H54 (cell line): ENCODE data around the gene UBAC1.

Experiments used
- DNase-seq: peaks from one replicate; pipeline ENCODE4 v3.0.0; 2011; ENCODE audit warnings: low spot score, mixed read lengths; ENCODE audit not compliant: insufficient read length
- FAIRE-seq: peaks from 3 replicates; lab custom pipeline; 2011; peaks lifted over from hg19 to GRCh38; lab: Jason Lieb, UNC
- POLR2A ChIP-seq: IDR thresholded peaks from 2 replicates; pipeline ENCODE4 v1.6.1; 2011; ENCODE audit warnings: low read depth, mild to moderate bottlenecking, low read length

The UBAC1 gene

GRCh38 chr9:135909371-135909770 is 51.8 kb downstream of the UBAC1 start:
- DNase-seq, result no peak
- TF ChIP-seq POLR2A, result no peak
- no peak for FAIRE-seq

DNA sequence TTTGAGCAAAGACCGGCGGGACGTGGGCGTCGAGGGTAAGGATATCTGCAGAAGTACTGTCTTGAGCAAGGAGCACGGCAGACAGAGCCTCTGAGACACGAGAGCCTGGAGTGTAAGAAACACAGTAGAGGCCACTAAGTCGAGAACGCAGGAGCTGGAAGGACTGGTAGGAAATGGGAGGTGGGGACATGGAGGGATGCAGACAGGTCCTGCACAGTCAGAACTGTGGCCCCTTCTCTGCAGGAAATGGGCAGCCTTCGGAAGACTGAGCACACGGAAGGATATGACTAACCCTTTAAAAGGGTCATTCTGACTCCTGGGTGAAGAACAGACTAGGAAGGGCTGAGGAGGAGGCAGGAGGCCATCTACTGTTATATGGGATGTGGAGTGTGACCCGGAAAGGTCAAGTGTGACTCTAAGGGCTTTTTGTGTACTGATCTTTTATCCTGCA is 52.4 kb downstream of the UBAC1 start:
- DNase-seq, result no peak
- no peak for FAIRE-seq
- TF ChIP-seq POLR2A, result no peak

- DNase-seq (no peak), FAIRE-seq (no peak)
- TF ChIP-seq POLR2A, result no peak
These were observed 53.0 kb downstream of the UBAC1 start for GRCh38 chr9:135908093-135908753.

GRCh38 chr9:135907431-135908092 is 53.6 kb downstream of the UBAC1 start, which contains the start of gene CAMSAP1:
CAMSAP1 (minus strand) TSS chr9:135907546; CDS start chr9:135907159, 387 bp downstream.
- FAIRE-seq, result no peak
- TF ChIP-seq POLR2A, result peak; percentile 77

GRCh38 chr9:135907006-135907430 is 54.2 kb downstream of the UBAC1 start:
- TF ChIP-seq POLR2A, result peak; percentile 41; the same call in 1 of the 2 replicates
- DNase-seq, result no peak
- no peak for FAIRE-seq

More at GRCh38 chr9:135907431-135908092, 53.6 kb downstream of the UBAC1 start, which contains the start of gene CAMSAP1:
- peak; percentile 97 for DNase-seq

DNA sequence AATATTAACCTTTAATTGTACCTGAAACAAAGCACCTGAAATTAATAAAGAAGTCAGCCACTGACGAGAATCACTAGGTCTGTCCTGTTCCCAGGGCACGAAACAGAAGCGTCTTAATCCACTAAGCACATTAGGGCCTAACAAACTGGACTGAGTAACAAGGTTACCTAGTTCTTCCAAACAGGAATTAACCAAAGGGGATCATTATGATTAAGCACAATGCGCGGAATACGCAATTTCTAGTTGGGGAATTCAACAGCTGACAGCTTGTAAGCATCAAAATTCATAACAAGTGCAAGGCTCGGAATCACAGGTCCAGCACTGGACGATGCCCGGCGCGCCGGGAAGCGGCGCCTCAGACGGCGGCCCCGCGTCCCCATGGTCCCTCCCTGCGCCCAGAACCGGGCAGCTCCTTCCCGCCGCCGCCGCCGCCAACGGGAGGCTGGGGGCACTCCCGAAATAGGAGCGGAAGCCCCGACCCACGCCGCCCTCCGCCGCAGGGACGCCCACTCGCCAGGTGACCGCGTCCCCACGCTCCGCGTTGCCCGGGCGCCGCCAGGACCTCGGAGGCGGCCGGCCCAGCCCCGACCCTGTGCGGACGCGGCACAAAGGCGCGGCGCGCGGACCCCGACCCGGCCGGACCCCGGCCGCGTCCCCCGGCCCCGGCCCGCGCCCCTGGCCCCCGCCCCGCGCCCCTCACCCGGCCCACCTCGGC is 54.7 kb downstream of the UBAC1 start:
- DNase-seq (no peak), FAIRE-seq (no peak)
- no peak for TF ChIP-seq POLR2A

- no peak for DNase-seq
- TF ChIP-seq POLR2A, result no peak
- peak; percentile 82 for FAIRE-seq
These were observed 55.6 kb downstream of the UBAC1 start for GRCh38 chr9:135905380-135906258.

GRCh38 chr9:135903786-135904520 is 57.2 kb downstream of the UBAC1 start:
- no peak for FAIRE-seq
- no peak for TF ChIP-seq POLR2A
- DNase-seq, result no peak

- DNase-seq (no peak), FAIRE-seq (no peak)
- TF ChIP-seq POLR2A, result no peak
These were observed 57.9 kb downstream of the UBAC1 start for GRCh38 chr9:135903358-135903656.

- DNase-seq, result no peak
- no peak for FAIRE-seq
- no peak for TF ChIP-seq POLR2A
These were observed 58.4 kb downstream of the UBAC1 start for GRCh38 chr9:135902655-135903357.

GRCh38 chr9:135901826-135902225 is 59.3 kb downstream of the UBAC1 start:
- FAIRE-seq, result no peak
- no peak for DNase-seq

More at GRCh38 chr9:135901826-135902225, 59.3 kb downstream of the UBAC1 start:
- TF ChIP-seq POLR2A, result no peak
